ENCODE data around the gene EDRF1. TPM values are rescaled to one million over a fixed set of nuclear protein-coding genes. Genes with fewer than 3 reads are reported as not detected.

Gene EDRF1
- total and polyA plus RNA-seq, 10 of the 15 experiments (the other 5 are each of a cell fraction or from before 2014, with no cell fraction given) = 16.8 to 99.7 (median 42.9) TPM

DNA sequence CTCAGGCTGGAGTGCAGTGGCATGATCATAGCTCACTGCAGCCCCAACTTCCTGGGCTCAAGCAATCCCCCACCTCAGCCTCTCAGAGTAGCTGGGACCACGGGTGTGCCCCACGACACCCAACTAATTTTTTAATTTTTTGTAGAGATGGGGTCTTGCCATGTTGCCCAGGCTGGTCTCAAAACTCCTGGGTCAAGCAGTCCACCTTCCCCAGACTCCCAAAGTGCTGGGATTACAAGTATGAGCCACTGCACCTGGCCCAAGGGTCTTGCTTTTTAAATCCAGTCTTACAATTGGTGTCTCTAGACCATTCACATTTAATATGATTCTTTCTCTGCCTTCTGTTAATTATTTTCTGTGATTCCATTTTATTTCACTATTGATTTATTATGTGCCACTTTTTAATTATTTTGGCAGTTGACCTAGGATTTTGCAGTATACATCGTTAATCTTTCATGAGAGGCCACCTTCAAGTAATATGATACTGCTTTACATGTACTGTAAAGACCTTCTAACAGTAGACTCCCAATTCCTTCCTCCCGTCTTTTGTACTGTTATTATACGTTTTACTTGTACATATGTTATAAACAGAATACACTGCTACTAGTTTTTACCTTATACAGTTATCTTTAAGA, 37.5 kb downstream of the EDRF1 start (continued):
- TF ChIP-seq, protein P1, sequence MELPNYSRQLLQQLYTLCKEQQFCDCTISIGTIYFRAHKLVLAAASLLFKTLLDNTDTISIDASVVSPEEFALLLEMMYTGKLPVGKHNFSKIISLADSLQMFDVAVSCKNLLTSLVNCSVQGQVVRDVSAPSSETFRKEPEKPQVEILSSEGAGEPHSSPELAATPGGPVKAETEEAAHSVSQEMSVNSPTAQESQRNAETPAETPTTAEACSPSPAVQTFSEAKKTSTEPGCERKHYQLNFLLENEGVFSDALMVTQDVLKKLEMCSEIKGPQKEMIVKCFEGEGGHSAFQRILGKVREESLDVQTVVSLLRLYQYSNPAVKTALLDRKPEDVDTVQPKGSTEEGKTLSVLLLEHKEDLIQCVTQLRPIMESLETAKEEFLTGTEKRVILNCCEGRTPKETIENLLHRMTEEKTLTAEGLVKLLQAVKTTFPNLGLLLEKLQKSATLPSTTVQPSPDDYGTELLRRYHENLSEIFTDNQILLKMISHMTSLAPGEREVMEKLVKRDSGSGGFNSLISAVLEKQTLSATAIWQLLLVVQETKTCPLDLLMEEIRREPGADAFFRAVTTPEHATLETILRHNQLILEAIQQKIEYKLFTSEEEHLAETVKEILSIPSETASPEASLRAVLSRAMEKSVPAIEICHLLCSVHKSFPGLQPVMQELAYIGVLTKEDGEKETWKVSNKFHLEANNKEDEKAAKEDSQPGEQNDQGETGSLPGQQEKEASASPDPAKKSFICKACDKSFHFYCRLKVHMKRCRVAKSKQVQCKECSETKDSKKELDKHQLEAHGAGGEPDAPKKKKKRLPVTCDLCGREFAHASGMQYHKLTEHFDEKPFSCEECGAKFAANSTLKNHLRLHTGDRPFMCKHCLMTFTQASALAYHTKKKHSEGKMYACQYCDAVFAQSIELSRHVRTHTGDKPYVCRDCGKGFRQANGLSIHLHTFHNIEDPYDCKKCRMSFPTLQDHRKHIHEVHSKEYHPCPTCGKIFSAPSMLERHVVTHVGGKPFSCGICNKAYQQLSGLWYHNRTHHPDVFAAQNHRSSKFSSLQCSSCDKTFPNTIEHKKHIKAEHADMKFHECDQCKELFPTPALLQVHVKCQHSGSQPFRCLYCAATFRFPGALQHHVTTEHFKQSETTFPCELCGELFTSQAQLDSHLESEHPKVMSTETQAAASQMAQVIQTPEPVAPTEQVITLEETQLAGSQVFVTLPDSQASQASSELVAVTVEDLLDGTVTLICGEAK (IDR thresholded peaks at IDR 0.05; ENCODE audit: borderline replicate concordance) = no peak
- TF ChIP-seq ZBED1 (IDR thresholded peaks at IDR 0.05; ENCODE audit: borderline replicate concordance) (no peak), DPF2 (IDR thresholded peaks at IDR 0.05) (no peak), ZNF687 (IDR thresholded peaks at IDR 0.05) (no peak), BMI1 (IDR thresholded peaks at IDR 0.05; ENCODE audit: borderline replicate concordance) (no peak)
- TF ChIP-seq, protein P2, sequence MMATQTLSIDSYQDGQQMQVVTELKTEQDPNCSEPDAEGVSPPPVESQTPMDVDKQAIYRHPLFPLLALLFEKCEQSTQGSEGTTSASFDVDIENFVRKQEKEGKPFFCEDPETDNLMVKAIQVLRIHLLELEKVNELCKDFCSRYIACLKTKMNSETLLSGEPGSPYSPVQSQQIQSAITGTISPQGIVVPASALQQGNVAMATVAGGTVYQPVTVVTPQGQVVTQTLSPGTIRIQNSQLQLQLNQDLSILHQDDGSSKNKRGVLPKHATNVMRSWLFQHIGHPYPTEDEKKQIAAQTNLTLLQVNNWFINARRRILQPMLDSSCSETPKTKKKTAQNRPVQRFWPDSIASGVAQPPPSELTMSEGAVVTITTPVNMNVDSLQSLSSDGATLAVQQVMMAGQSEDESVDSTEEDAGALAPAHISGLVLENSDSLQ (IDR thresholded peaks at IDR 0.05) = no peak

Measured in GM12878 (cell line).